ENCODE measurements around the gene DCAF7.

Gene DCAF7

GRCh38 chr17:63534816-63535455, 15.3 kb upstream of the DCAF7 start:
- DNase-seq (ENCODE audit: low read depth, low spot score): no peak
- H3K4me3 ChIP-seq (ENCODE audit: low read depth, low read length): no peak overlapping the region
- POLR2A ChIA-PET: no interaction called here
- no peak for TF ChIP-seq CTCF (IDR thresholded peaks at IDR 0.05; ENCODE audit: insufficient read depth, low read length, missing control alignments)
- CTCF ChIA-PET: no interaction called here

DNA sequence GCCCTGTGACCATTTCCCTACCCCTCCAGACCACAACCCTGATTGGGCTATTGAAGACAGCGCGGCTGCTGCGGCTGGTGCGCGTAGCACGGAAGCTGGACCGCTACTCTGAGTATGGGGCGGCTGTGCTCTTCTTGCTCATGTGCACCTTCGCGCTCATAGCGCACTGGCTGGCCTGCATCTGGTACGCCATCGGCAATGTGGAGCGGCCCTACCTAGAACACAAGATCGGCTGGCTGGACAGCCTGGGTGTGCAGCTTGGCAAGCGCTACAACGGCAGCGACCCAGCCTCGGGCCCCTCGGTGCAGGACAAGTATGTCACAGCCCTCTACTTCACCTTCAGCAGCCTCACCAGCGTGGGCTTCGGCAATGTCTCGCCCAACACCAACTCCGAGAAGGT, 14.6 kb upstream of the DCAF7 start:
- no peak for TF ChIP-seq CTCF (IDR thresholded peaks at IDR 0.05; ENCODE audit: insufficient read depth, low read length, missing control alignments)
- H3K4me3 ChIP-seq (ENCODE audit: low read depth, low read length): no peak overlapping the region
- CTCF ChIA-PET: no interaction called here
- DNase-seq (ENCODE audit: low read depth, low spot score): no peak
- POLR2A ChIA-PET: no interaction called here

GRCh38 chr17:63537001-63537400, 13.3 kb upstream of the DCAF7 start:
- no peak overlapping the region for H3K4me3 ChIP-seq (ENCODE audit: low read depth, low read length)
- ChIA-PET POLR2A (no interaction called here), CTCF (no interaction called here)
- no peak for TF ChIP-seq CTCF (IDR thresholded peaks at IDR 0.05; ENCODE audit: insufficient read depth, low read length, missing control alignments)
- DNase-seq (ENCODE audit: low read depth, low spot score): no peak

GRCh38 chr17:63537991-63538692, 12.1 kb upstream of the DCAF7 start:
- POLR2A ChIA-PET: no interaction called here
- CTCF ChIA-PET: interaction anchor here (1.1 kb wide), 2 partner anchors 7 to 58 kb away, joined by 3 read pairs; no protein-coding TSS in a partner anchor
- no peak for TF ChIP-seq CTCF (IDR thresholded peaks at IDR 0.05; ENCODE audit: insufficient read depth, low read length, missing control alignments)
- no peak overlapping the region for H3K4me3 ChIP-seq (ENCODE audit: low read depth, low read length)
- DNase-seq (ENCODE audit: low read depth, low spot score): no peak

GRCh38 chr17:63538693-63539595, 11.3 kb upstream of the DCAF7 start:
- DNase-seq (ENCODE audit: low read depth, low spot score): no peak
- TF ChIP-seq CTCF (IDR thresholded peaks at IDR 0.05; ENCODE audit: insufficient read depth, low read length, missing control alignments): no peak
- ChIA-PET POLR2A (no interaction called here), CTCF (interaction anchor here (1.1 kb wide), 1 partner anchor 8 kb away, joined by 3 read pairs; no protein-coding TSS in a partner anchor)
- no peak overlapping the region for H3K4me3 ChIP-seq (ENCODE audit: low read depth, low read length)

DNA sequence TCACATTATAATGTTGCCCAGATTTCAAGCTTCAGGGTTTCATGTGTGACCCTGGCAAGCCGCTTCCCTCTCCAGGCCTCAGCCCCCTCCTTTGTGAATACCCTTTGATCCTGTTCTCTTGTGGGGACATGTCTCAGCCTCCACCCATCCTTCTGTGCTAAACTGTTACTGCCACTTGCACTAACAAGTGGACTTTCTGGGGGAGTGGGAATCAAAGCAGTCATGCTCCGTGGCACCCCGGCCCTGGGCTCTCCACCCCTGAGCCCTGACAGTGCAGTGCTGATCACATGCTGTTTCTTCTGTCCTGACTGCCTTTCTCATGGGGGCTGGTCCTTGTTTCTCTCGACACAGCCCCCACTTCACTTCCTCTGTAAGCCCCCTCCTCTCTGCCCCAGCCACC, 9.7 kb upstream of the DCAF7 start:
- TF ChIP-seq CTCF (IDR thresholded peaks at IDR 0.05; ENCODE audit: insufficient read depth, low read length, missing control alignments): no peak
- ChIA-PET CTCF (no interaction called here), POLR2A (no interaction called here)
- no peak for DNase-seq (ENCODE audit: low read depth, low spot score)
- H3K4me3 ChIP-seq (ENCODE audit: low read depth, low read length): no peak overlapping the region

Data from AG04449 (cell line).